B cell (primary cell): ENCODE data around the gene TREH. TPM values are rescaled to one million over a fixed set of nuclear protein-coding genes. Genes with fewer than 3 reads are reported as not detected.

Source experiments
- ATAC-seq: fragments of 200-7000 bp; cut with Tn5 transposase; one replicate; pipeline ENCODE4 v1.10.0; 2021; ENCODE audit warnings: low read depth, mild to moderate bottlenecking, moderate number of reproducible peaks, moderate library complexity
- CTCF ChIA-PET: fragments of 350-600 bp; sonication (Branson Sonifier 250); formaldehyde crosslinking; loops from one replicate; lab custom pipeline; 2021; ENCODE audit warnings: antibody characterized with exemption, inconsistent platforms; lab: Charles Lee
- POLR2A ChIA-PET: fragments of 350-600 bp; sonication (Branson Sonifier 250); formaldehyde crosslinking; loops from one replicate; lab custom pipeline; 2021; ENCODE audit warnings: antibody characterized with exemption; lab: Charles Lee
- DNase-seq: peaks from one replicate; pipeline ENCODE4 v3.0.0; 2013
- H2AFZ ChIP-seq: 2 replicates; pipeline ENCODE4 v1.6.1; 2012; ENCODE audit warnings: mild to moderate bottlenecking, low read depth, low read length; ENCODE audit not compliant: insufficient read depth, poor library complexity, severe bottlenecking
- H3K27ac ChIP-seq, 2 donors: 1 replicate in 1 of 2; 2 replicates in 1 of 2; pipeline ENCODE4 v1.5.1; 2012 to 2013; ENCODE audit warnings: low read length in 2 of 2, mild to moderate bottlenecking in 2 of 2, moderate library complexity in 1 of 2
- H3K27me3 ChIP-seq, 4 experiments: fragments of 200-600 bp in 1 of 4; sonication (generic) in 1 of 4; replicated peaks in 1 of 4; 1 replicate in 2 of 4; 2 replicates in 2 of 4; pipeline versions ENCODE4 v1.6.1 to v1.7.0; 2013 to 2016; ENCODE audit warnings: low read length in 3 of 4, mild to moderate bottlenecking in 2 of 4, mixed read lengths in 1 of 4, moderate library complexity in 1 of 4; ENCODE audit not compliant: insufficient read depth in 4 of 4, control insufficient read depth in 3 of 4; ENCODE audit errors: control extremely low read depth in 1 of 4
- H3K36me3 ChIP-seq, 2 experiments: replicated peaks in 1 of 2; 1 replicate in 1 of 2; 2 replicates in 1 of 2; pipeline versions ENCODE4 v1.6.1 to v1.7.1; 2013; ENCODE audit warnings: low read length in 1 of 2; ENCODE audit not compliant: insufficient read depth in 2 of 2, control insufficient read depth in 1 of 2; ENCODE audit errors: control extremely low read depth in 1 of 2, extremely low read depth in 1 of 2
- H3K4me1 ChIP-seq, 2 donors: fragments of 200-600 bp in 1 of 2; sonication (generic) in 1 of 2; 1 replicate in 1 of 2; 2 replicates in 1 of 2; pipeline versions ENCODE4 v1.5.1 to v1.6.1; 2013 to 2017; ENCODE audit warnings: low read length in 2 of 2; ENCODE audit not compliant: control insufficient read depth in 2 of 2, insufficient read depth in 2 of 2
- H3K4me2 ChIP-seq: replicated peaks from 2 replicates; pipeline ENCODE3; 2012; ENCODE audit warnings: mild to moderate bottlenecking, low read depth, low read length; ENCODE audit not compliant: poor library complexity, severe bottlenecking
- H3K4me3 ChIP-seq, 5 experiments: fragments of 200-600 bp in 1 of 5; sonication (generic) in 1 of 5; 1 replicate in 3 of 5; 2 replicates in 2 of 5; pipeline versions ENCODE4 v1.5.1 to v1.7.0; 2011 to 2016; ENCODE audit warnings: low read length in 4 of 5, mild to moderate bottlenecking in 4 of 5, low read depth in 2 of 5, control low read depth in 1 of 5, moderate library complexity in 1 of 5; ENCODE audit not compliant: insufficient read depth in 1 of 5; ENCODE audit errors: control extremely low read depth in 1 of 5, extremely low read depth in 1 of 5
- H3K79me2 ChIP-seq: fragments of 200-600 bp; sonication (generic); one replicate; pipeline ENCODE4 v1.6.0; 2016; ENCODE audit warnings: low read length; ENCODE audit not compliant: control insufficient read depth, insufficient read depth
- H3K9ac ChIP-seq: fragments of 200-600 bp; sonication (generic); 2 replicates; pipeline ENCODE4 v1.6.1; 2017; ENCODE audit warnings: mild to moderate bottlenecking, low read length, moderate library complexity
- H3K9me3 ChIP-seq, 3 donors: one replicate each; pipeline versions ENCODE4 v1.6.1 to v1.7.1; 2013; ENCODE audit warnings: low read length in 2 of 3; ENCODE audit not compliant: control insufficient read depth in 2 of 3, insufficient read depth in 1 of 3; ENCODE audit errors: control extremely low read depth in 1 of 3
- H4K20me1 ChIP-seq: 2 replicates; pipeline ENCODE4 v1.6.0; 2012; ENCODE audit warnings: mild to moderate bottlenecking, low read length; ENCODE audit not compliant: insufficient read depth, control insufficient read depth, poor library complexity, severe bottlenecking
- H3K27ac Mint-ChIP-seq: one replicate; pipeline ENCODE4 v1.8.0; 2021; ENCODE audit warnings: mixed read lengths
- H3K27me3 Mint-ChIP-seq: one replicate; pipeline ENCODE4 v1.8.0; 2021; ENCODE audit warnings: mixed read lengths
- H3K4me1 Mint-ChIP-seq: one replicate; pipeline ENCODE4 v1.8.0; 2021; ENCODE audit warnings: mixed read lengths
- H3K4me3 Mint-ChIP-seq: one replicate; pipeline ENCODE4 v1.8.0; 2021; ENCODE audit warnings: mixed read lengths
- H3K9me3 Mint-ChIP-seq: one replicate; pipeline ENCODE4 v1.8.0; 2022; ENCODE audit warnings: mixed read lengths; ENCODE audit not compliant: insufficient read depth
- EZH2 ChIP-seq: IDR thresholded peaks from 2 replicates; pipeline ENCODE4 v1.6.1; 2012; ENCODE audit warnings: borderline replicate concordance, low read depth, mild to moderate bottlenecking, moderate library complexity, low read length; ENCODE audit not compliant: insufficient read depth, poor library complexity, severe bottlenecking
- WGBS: methylation state at CpG from one replicate; pipeline ENCODE4 v1.1.5; 2013; ENCODE audit warnings: missing lambda C conversion rate; ENCODE audit not compliant: insufficient coverage; 5-methylcytosine and 5-hydroxymethylcytosine counted together
- intact Hi-C: fragments of 100-400 bp; cut with micrococcal nuclease; formaldehyde crosslinking; loops from one replicate; pipeline ENCODE4 v1.10.0; 2022
- polyA plus RNA-seq: library from polyadenylated mRNA; depleted of rRNA; stranded (reverse); fragments of >200 nt; gene quantifications from 2 replicates; pipeline ENCODE4 v1.2.3, GENCODE V29; 2012
- total RNA-seq, 2 donors: library from RNA; stranded (reverse); fragments of 120-200 nt in 1 of 2; gene quantifications; 1 replicate in 1 of 2; 2 replicates in 1 of 2; pipeline versions ENCODE4 v1.2.3 to v1.2.4, GENCODE V29; 2013 to 2022
- TF ChIP-seq, protein P1 (sequence below): fragments of 200-600 bp; IDR thresholded peaks from one replicate; pipeline ENCODE4 v1.8.0; 2022; ENCODE audit warnings: antibody characterized with exemption, mild to moderate bottlenecking

Gene TREH
- total and polyA plus RNA-seq, 2 donors (not counting 1 experiment from before 2014, with no cell fraction given), result not detected

- no peak overlapping the region for H3K4me3 Mint-ChIP-seq
Observed at GRCh38 chr11:118705791-118706545, 26.5 kb upstream of the TREH start.

More at GRCh38 chr11:118705791-118706545, 26.5 kb upstream of the TREH start:
- Histone ChIP-seq H3K36me3 (no peaks in the 10 kb centered on the region), H3K79me2 (no peaks in the 10 kb centered on the region), H2AFZ (peak overlapping the region; percentile 2), H3K4me1 (peaks cover 15 to 16% of the 10 kb centered on the region in 2 donors), H3K27ac (no peak overlapping the region), H3K27me3 (peaks cover 0 to 3% (median 0%) of the 10 kb centered on the region in 4 experiments), H3K9me3 (no peaks in the 10 kb centered on the region), H3K4me3 (no peak overlapping the region), H3K4me2 (peak overlapping the region; percentile 51), H4K20me1 (no peaks in the 10 kb centered on the region), H3K9ac (no peak overlapping the region)
- 21% methylated on average over 11 of the region's 12 CpGs for WGBS
- DNase-seq (no peak), ATAC-seq (no peak)
- ChIA-PET POLR2A (interaction anchor here (0.5 to 0.6 kb wide), 2 partner anchors 113 to 580 kb away, joined by 3 to 6 read pairs; no protein-coding TSS in a partner anchor), CTCF (interaction anchor here (0.5 to 1.3 kb wide), 5 partner anchors 16 to 255 kb away, joined by 3 to 6 read pairs (median 4); partner anchors contain the start of gene UPK2)
- no peak overlapping the region for H3K27ac Mint-ChIP-seq
- TF ChIP-seq, protein P1, sequence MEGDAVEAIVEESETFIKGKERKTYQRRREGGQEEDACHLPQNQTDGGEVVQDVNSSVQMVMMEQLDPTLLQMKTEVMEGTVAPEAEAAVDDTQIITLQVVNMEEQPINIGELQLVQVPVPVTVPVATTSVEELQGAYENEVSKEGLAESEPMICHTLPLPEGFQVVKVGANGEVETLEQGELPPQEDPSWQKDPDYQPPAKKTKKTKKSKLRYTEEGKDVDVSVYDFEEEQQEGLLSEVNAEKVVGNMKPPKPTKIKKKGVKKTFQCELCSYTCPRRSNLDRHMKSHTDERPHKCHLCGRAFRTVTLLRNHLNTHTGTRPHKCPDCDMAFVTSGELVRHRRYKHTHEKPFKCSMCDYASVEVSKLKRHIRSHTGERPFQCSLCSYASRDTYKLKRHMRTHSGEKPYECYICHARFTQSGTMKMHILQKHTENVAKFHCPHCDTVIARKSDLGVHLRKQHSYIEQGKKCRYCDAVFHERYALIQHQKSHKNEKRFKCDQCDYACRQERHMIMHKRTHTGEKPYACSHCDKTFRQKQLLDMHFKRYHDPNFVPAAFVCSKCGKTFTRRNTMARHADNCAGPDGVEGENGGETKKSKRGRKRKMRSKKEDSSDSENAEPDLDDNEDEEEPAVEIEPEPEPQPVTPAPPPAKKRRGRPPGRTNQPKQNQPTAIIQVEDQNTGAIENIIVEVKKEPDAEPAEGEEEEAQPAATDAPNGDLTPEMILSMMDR, result no peak
- no peak for TF ChIP-seq EZH2
- H3K27me3 Mint-ChIP-seq, result peaks cover 4% of the 10 kb centered on the region
- H3K4me1 Mint-ChIP-seq, result peaks cover 17% of the 10 kb centered on the region
- intact Hi-C loops, result no loop called here
- no peaks in the 10 kb centered on the region for H3K9me3 Mint-ChIP-seq
